Measurements from ENCODE around the gene ALDH3A2. TPM values are rescaled to one million over a fixed set of nuclear protein-coding genes. Genes with fewer than 3 reads are reported as not detected.
"Not testable (repeated sequence)": the region's sequence is repeated elsewhere in the genome, so short reads cannot be mapped to it uniquely, and the experiment has no call there.

ALDH3A2 gene
- polyA plus RNA-seq, 1 donor: 29.7 TPM

- DNase-seq (ENCODE audit: low read depth): no peak
These were observed 30.3 kb downstream of the ALDH3A2 start for GRCh38 chr17:19678581-19679453.

DNA sequence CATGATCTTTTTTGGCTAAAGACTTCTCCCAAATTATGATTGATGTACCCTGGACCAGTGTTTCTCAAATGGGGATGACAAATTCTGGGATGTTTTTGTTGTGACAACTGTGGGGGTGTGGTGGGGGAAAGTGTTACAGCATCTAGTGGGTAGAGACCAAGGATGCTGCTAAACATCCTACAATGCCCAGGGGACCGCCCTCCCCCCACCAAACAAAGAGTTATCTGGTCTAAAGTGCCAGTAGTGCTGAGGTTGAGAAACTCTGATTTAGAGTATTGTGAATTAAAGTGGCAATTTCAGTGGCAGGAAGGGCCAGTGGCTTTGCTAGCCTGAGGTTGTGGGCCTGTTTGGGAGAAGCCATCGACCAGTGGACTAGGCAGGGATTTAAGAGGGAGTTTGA, 34.6 kb downstream of the ALDH3A2 start:
- DNase-seq (ENCODE audit: low read depth): no peak

GRCh38 chr17:19684909-19685580, 36.5 kb downstream of the ALDH3A2 start:
- DNase-seq (ENCODE audit: low read depth): not testable (repeated sequence)

GRCh38 chr17:19686400-19687090, 38.0 kb downstream of the ALDH3A2 start:
- no peak for DNase-seq (ENCODE audit: low read depth)

DNA sequence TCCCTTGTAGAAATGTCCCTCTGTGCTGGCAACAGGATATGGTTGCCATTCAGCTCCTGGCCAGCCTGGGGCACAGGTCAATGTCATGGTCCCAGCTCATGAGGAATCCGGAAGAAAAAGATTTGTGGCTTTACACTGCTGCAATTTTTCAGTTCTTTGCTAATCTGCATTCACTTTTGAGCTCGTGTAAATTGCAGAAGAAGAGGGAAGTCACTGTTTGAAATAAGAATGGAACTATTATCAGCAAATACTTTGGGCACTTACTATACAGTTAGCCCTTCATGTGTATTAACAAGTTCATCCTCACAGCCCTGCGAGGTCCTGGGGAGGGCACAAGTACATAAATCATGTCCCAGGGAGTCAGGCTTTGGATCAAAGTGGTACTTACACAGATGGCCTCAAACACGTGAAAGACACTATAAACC, 53.7 kb downstream of the ALDH3A2 start:
- no peak for DNase-seq (ENCODE audit: low read depth)

DNA sequence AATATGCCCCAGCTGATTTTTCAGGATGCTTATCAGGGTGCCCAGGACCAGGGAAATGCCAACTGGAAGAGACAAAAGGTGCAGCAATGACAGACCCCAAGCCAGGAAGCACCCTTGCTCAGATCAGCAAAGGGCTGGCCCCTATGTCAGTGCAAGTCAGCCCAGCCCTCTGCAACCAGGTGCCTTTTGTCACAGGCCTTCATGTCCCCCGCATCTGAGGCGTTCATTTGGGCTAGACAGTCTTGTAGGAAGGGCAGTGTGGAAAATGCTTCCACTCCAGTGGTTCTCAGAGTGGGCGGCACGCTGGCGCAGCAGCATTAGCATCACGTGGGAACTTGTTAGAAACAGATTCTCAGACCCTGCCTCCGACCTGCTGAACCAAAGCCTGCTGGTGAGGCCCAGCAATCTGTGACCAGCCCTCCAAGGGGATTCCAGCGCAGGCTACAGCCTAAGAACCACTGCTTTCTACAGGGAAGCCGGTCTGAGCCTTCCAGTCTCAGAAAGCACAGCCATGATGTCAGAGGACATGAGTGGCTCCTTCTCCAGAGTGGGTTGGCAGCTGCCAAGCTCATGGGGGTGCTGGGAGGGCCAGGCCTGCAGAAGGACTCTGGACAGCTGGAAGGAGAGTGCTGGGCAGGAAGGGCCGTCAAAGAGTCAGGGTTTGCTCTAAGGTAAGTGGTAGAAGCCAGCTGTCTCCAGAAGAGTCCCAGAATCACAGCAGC, 54.7 kb downstream of the ALDH3A2 start:
- DNase-seq (ENCODE audit: low read depth): no peak

- no peak for DNase-seq (ENCODE audit: low read depth)
These were observed 55.5 kb downstream of the ALDH3A2 start for GRCh38 chr17:19703828-19704613.

- no peak for DNase-seq (ENCODE audit: low read depth)
These were observed 56.6 kb downstream of the ALDH3A2 start for GRCh38 chr17:19705201-19705600.

DNA sequence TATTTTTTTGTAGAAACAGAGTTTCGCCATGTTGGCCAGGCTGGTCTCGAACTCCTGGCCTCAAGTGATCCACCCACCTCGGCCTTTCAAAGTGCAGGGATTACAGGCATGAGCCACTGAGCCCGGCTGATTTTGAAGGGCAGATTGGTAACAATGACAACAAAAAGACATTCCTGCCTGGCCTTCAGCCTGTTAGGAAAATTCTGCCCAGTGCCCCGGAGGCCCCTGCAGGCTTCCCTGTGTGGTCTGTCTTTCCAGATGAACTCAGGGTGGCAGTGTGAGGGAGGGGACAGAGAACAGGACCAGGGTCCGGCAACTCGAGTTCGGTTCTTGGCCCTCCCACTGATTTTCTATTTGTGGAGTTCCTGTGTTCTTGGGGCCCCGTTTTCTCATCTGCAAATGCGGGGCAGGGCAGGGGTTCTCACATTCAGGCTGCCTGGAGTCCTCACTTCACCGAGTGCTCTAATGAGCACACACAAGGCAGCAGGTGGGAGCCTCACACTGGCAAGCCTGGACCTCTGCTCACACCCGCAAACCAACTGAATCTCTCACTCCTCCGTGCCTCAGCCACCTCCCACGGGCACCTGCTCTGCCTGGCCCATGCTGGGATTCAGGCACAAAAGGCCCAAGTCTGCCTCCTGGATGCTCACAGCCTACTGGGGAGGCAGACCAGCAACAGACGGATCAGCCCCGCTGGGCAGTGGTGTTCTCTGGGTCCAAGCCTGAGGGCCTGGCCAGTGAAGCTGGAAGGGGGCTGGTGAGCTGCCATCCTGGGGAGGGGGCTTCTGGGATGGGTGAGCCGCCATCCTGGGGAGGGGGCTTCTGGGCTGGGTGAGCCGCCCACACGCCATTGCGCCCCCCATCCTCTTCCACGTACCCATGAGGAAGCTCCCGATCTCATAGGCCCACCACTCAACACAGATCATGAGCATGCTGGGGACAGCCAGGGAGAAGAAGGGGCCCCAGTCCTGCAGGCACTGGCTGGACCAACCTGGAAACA, 57.5 kb downstream of the ALDH3A2 start:
- DNase-seq (ENCODE audit: low read depth): no peak

DNA sequence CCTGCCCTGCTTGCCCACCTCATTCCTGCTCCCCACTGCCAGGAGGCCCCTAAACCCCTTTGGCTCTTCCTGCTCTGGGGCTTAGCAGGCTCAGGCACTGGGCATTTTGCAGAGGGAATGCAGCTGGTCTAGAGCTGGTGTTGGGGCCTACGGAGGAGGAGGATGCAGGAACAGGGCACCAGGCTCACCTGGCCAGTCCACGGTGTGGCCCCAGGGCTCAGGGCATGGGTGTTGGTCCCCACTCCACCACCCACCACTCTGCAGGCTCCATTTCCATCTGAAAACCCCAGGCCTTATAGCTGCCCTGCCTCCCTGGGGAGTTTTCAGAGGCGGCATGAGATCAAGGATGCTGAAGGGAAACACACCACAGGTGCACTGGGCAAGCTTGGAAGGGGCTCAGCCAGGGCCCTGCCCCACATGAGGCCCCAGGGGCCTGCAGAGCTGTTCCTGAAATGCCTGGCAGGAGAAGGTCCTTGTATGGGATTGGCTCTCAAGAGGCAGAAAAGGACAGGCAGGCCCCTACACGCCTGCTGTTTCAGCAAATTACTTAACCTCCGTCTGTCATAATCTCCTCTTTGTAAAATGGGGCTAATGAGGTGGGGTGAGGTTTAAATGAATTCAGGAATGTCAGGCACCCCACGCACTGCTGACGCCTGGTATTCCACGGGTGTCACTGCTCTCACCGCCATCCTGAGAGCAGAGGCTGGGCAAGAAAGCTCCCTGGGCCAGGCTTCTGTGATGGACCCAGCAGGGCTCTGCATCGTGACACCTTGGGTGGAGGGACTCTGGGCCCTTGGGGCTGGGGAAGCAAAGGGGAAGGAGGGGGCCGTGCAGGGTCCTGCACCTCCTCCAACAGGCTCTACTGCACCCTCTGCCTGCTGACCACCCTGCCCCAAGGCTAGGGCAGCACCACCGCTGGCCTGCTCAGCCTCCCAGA, 58.5 kb downstream of the ALDH3A2 start:
- no peak for DNase-seq (ENCODE audit: low read depth)

GRCh38 chr17:19707728-19708221, 59.2 kb downstream of the ALDH3A2 start:
- DNase-seq (ENCODE audit: low read depth): no peak

DNA sequence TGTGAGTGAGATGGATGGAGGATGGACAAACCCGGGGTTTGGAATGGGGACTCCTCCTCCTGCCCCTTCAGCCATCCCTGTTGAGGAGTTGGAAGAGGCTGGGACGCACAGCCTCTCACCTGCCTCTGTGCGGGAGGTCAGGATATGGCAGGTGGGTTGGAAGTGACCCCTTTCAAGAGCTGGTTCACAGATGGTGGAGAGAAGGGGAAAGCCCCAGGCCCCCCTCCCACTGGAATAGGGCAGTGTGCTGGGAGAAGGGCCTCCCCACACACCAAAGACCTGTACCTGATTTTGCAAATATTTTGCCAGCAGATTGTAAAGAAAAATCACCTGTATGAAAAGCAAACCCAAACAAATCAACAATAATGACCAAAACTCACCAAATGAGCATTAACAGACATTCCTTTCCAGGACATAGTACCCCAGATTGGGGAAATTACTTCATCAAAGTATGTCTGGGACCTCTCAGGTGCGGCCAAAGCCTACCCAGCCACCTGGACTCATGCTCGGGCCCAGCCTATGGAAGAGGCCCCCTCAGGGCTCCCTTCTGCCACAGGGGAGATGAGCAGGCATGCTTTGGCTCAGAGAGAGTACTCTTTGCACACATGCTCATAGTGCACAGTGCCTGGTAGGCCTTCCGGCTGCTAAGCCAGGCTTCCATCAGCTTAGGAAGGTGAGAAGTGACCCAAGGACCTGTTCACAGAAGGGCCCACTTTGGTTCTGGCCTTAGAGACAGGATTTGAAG, 60.1 kb downstream of the ALDH3A2 start:
- DNase-seq (ENCODE audit: low read depth): no peak

GRCh38 chr17:19709841-19710240, 61.3 kb downstream of the ALDH3A2 start:
- no peak for DNase-seq (ENCODE audit: low read depth)

DNA sequence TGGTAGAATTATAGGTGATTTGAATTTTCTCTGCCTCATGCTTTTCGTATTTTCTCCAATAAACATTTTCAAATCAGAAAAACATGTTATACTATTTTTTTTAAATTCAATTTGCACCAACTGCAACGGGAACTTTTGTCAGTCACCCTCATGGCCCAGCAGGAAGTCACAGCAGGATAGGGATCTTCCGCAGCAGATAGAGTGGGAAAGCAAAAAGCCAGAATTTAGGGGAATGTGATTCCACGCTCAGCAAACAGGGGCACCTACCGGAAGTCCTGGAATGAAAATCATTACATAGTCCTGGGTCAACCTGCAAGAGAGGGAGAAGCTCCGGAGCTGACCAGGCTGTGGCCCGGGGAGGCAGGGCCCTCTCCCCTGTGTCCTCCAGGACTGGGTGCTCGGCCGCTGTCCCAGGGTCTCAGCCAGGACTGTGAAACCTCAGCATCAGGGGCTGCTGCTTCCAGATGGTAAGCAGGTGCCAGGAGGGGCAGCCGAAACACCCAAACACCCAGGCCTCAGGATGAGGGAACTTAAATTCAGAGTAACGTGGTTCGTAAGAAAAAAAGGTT, 64.0 kb downstream of the ALDH3A2 start:
- no peak for DNase-seq (ENCODE audit: low read depth)

DNA sequence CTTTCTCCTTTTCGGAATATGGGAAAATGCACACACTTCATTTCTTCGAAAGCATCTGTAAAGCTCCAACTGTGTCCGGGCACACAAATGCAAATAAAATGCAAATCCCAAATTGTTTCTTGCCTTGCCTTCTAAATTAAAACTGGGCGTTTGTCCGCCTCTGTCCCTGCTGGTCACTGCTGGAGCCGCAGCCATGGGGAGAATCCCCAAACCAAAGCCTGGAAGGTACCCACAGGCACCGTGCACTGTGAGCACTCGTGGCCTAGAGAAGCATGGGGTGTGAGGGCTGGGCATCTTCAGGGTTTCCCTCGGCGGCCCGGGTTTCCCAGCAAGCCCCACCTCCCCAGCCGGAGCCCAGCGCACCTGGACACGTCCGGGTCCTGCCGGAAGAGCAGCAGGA, 64.9 kb downstream of the ALDH3A2 start:
- DNase-seq (ENCODE audit: low read depth): no peak

GRCh38 chr17:19713901-19714361, 65.4 kb downstream of the ALDH3A2 start:
- DNase-seq (ENCODE audit: low read depth): no peak
